GM18498 (cell line): Measurements from ENCODE around the gene FBXO38.

ENCODE experiments used
- ATAC-seq: cut with Tn5 transposase; IDR thresholded peaks from one replicate; pipeline ENCODE4 v1.9.1; 2021; ENCODE audit warnings: mild to moderate bottlenecking, moderate library complexity; ENCODE audit not compliant: unreplicated experiment

The FBXO38 gene

GRCh38 chr5:148383564-148384379 is at the start of gene FBXO38:
Gene FBXO38, plus strand, starts transcription at chr5:148383958. Its CDS starts 10,819 bp downstream, at chr5:148394777.
- peak; percentile 99 for ATAC-seq

GRCh38 chr5:148335259-148335658 is 48.5 kb upstream of the FBXO38 start, which contains the start of gene SPINK9:
Gene SPINK9, plus strand, starts transcription at chr5:148335559. Its CDS starts 55 bp downstream, at chr5:148335614.
- ATAC-seq = no peak

GRCh38 chr5:148336704-148337435 is 46.9 kb upstream of the FBXO38 start:
- peak; percentile 95 for ATAC-seq

- no peak for ATAC-seq
These were observed 41.2 kb upstream of the FBXO38 start for GRCh38 chr5:148342371-148343045.

GRCh38 chr5:148343046-148343407 is 40.7 kb upstream of the FBXO38 start:
- no peak for ATAC-seq

- no peak for ATAC-seq
These were observed 39.9 kb upstream of the FBXO38 start for GRCh38 chr5:148343603-148344487.

GRCh38 chr5:148347706-148348105 is 36.1 kb upstream of the FBXO38 start:
- ATAC-seq = no peak

GRCh38 chr5:148352696-148353095 is 31.1 kb upstream of the FBXO38 start:
- ATAC-seq = no peak

- no peak for ATAC-seq
These were observed 30.1 kb upstream of the FBXO38 start for GRCh38 chr5:148353634-148354033.

- ATAC-seq = no peak
These were observed 19.4 kb upstream of the FBXO38 start for GRCh38 chr5:148364343-148364742.

GRCh38 chr5:148368299-148368698 is 15.5 kb upstream of the FBXO38 start:
- no peak for ATAC-seq

- no peak for ATAC-seq
These were observed 11.5 kb upstream of the FBXO38 start for GRCh38 chr5:148372166-148372725.

- no peak for ATAC-seq
These were observed 10.9 kb upstream of the FBXO38 start for GRCh38 chr5:148372893-148373292.

- ATAC-seq = peak; percentile 93
These were observed 8.9 kb upstream of the FBXO38 start for GRCh38 chr5:148374690-148375360.

- ATAC-seq = no peak
These were observed 7.6 kb upstream of the FBXO38 start for GRCh38 chr5:148376198-148376597.

GRCh38 chr5:148378670-148379069 is 5.1 kb upstream of the FBXO38 start:
- no peak for ATAC-seq

- no peak for ATAC-seq
These were observed 4.4 kb upstream of the FBXO38 start for GRCh38 chr5:148379340-148379739.

- no peak for ATAC-seq
These were observed 1.9 kb upstream of the FBXO38 start for GRCh38 chr5:148381906-148382305.

- no peak for ATAC-seq
These were observed 797 bp upstream of the FBXO38 start for GRCh38 chr5:148382961-148383360.

- peak; percentile 22 for ATAC-seq
These were observed 601 bp downstream of the FBXO38 start for GRCh38 chr5:148384380-148384737.
